Stimulated activated CD8-positive, alpha-beta memory T cell treated with anti-CD3 and anti-CD28 coated beads, Interleukin-7, amount 100 ng/mL, for 1 hour (primary cell): Measurements from ENCODE around the gene MBD4.
"Not testable (repeated sequence)": the region's sequence is repeated elsewhere in the genome, so short reads cannot be mapped to it uniquely, and the experiment has no call there.

ENCODE experiments used
- DNase-seq, 2 donors: peaks; one replicate each; pipeline ENCODE4 v3.0.0-alpha.2; 2020; ENCODE audit warnings: low read depth in 2 of 2

The MBD4 gene

GRCh38 chr3:129409541-129409940 lies 30.2 kb downstream of the MBD4 start:
- no peak for DNase-seq

GRCh38 chr3:129404610-129405009 lies 35.1 kb downstream of the MBD4 start:
- DNase-seq = no peak

GRCh38 chr3:129404130-129404529 lies 35.6 kb downstream of the MBD4 start:
- DNase-seq = no peak

GRCh38 chr3:129403450-129403849 lies 36.3 kb downstream of the MBD4 start:
- no peak for DNase-seq

GRCh38 chr3:129402616-129403015 lies 37.1 kb downstream of the MBD4 start:
- DNase-seq = no peak

- DNase-seq = no peak
Observed at GRCh38 chr3:129402210-129402609, 37.5 kb downstream of the MBD4 start.

GRCh38 chr3:129399895-129400357 lies 39.8 kb downstream of the MBD4 start:
- no peak for DNase-seq

GRCh38 chr3:129399145-129399894 lies 40.4 kb downstream of the MBD4 start:
- DNase-seq = peak; percentile 33 to 44

GRCh38 chr3:129398803-129399144 lies 41.0 kb downstream of the MBD4 start:
- no peak for DNase-seq

GRCh38 chr3:129393760-129394564 lies 45.8 kb downstream of the MBD4 start:
- not testable (repeated sequence) for DNase-seq

GRCh38 chr3:129393271-129393670 lies 46.5 kb downstream of the MBD4 start:
- no peak for DNase-seq

GRCh38 chr3:129392106-129392887 lies 47.5 kb downstream of the MBD4 start:
- DNase-seq = not testable (repeated sequence)

- not testable (repeated sequence) for DNase-seq
Observed at GRCh38 chr3:129391583-129391982, 48.2 kb downstream of the MBD4 start.

GRCh38 chr3:129389572-129389937 lies 50.2 kb downstream of the MBD4 start:
- DNase-seq = no peak

- not testable (repeated sequence) for DNase-seq
Observed at GRCh38 chr3:129388791-129389571, 50.8 kb downstream of the MBD4 start.

GRCh38 chr3:129387487-129387886 lies 52.3 kb downstream of the MBD4 start:
- DNase-seq = no peak

- DNase-seq = no peak
Observed at GRCh38 chr3:129386984-129387383, 52.8 kb downstream of the MBD4 start.

GRCh38 chr3:129385507-129385906 lies 54.2 kb downstream of the MBD4 start:
- DNase-seq = not testable (repeated sequence)

- DNase-seq = no peak
Observed at GRCh38 chr3:129384594-129385323, 55.0 kb downstream of the MBD4 start.

- DNase-seq = not testable (repeated sequence)
Observed at GRCh38 chr3:129384103-129384502, 55.6 kb downstream of the MBD4 start.
